Measurements from ENCODE around the gene PDLIM1. TPM values are rescaled to one million over a fixed set of nuclear protein-coding genes. Genes with fewer than 3 reads are reported as not detected.

The PDLIM1 gene
- total and polyA plus RNA-seq, 10 of the 15 experiments (the other 5 are each of a cell fraction or from before 2014, with no cell fraction given) = 95.7 to 714 (median 309) TPM

GRCh38 chr10:95254629-95255028 is 36.2 kb downstream of the PDLIM1 start:
- ChIA-PET SMC1A (ENCODE audit: uncharacterized antibody, unreplicated experiment) (interaction anchor here (0.7 to 4.7 kb wide), 9 partner anchors 8 to 121 kb away, joined by 3 to 19 read pairs (median 5); no protein-coding TSS in a partner anchor), RAD21 (ENCODE audit: unreplicated experiment) (interaction anchor here (1.0 to 2.2 kb wide), 3 partner anchors 9 to 109 kb away, joined by 3 to 6 read pairs (median 3); no protein-coding TSS in a partner anchor), POLR2A (interaction anchor here (0.5 to 0.6 kb wide), 2 partner anchors 17 to 25 kb away, joined by 3 to 4 read pairs; no protein-coding TSS in a partner anchor), CTCF (interaction anchor here (0.6 to 2.4 kb wide), 7 partner anchors 8 to 1552 kb away, joined by 3 to 11 read pairs (median 5); no protein-coding TSS in a partner anchor)
- Histone ChIP-seq H3K36me3 (ENCODE audit: control insufficient read depth in 2 of 2, insufficient read depth in 2 of 2, low read length in 1 of 2) (peaks cover 18 to 42% of the 10 kb centered on the region in 2 experiments), H3K79me2 (ENCODE audit: control insufficient read depth, insufficient read depth, low read length) (peaks cover 65% of the 10 kb centered on the region), H2AFZ (ENCODE audit: control insufficient read depth, low read depth, low read length) (no peak overlapping the region), H3K27ac (ENCODE audit: control insufficient read depth, insufficient read depth) (no peak overlapping the region), H3K9ac (ENCODE audit: control insufficient read depth, insufficient read depth, low read length) (no peak overlapping the region), H3K4me3 (no peak overlapping the region), H3K4me2 (ENCODE audit: control insufficient read depth, insufficient read depth) (no peak overlapping the region), H3K4me1 (ENCODE audit: control insufficient read depth, insufficient read depth, low read length) (no peaks in the 10 kb centered on the region; the same call in 1 of the 2 replicates), H4K20me1 (ENCODE audit: control insufficient read depth, insufficient read depth) (0 out of 2 replicates have a peak, but pooled peaks cover 5% of the 10 kb centered on the region), H3K9me3 (replicated peaks; ENCODE audit: control insufficient read depth, insufficient read depth, low read length) (no peaks in the 10 kb centered on the region; the same call in 1 of the 3 replicates), H3K27me3 (replicated peaks in 1 of 2; ENCODE audit: control insufficient read depth in 2 of 2, insufficient read depth in 2 of 2, low read length in 1 of 2) (no peaks in the 10 kb centered on the region)
- intact Hi-C loops (cut with micrococcal nuclease; ENCODE audit: unreplicated experiment) (no loop called here), in situ Hi-C loops (cut with MboI) (no loop called here)
- DNase-seq (ENCODE audit: low read depth, low spot score) (no peak), FAIRE-seq (no peak), ATAC-seq (peak; percentile 57)
- no TSS peak for BruUV-seq (replicated peaks)
- TF ChIP-seq RUNX3 (IDR thresholded peaks at IDR 0.05; ENCODE audit: low read length) (0 out of 2 replicates have a peak, but pooled peaks have one; percentile 26), MYB (IDR thresholded peaks at IDR 0.05; ENCODE audit: borderline replicate concordance, low read depth, low read length) (no peak)
- WGBS (ENCODE audit: insufficient coverage, insufficient replicate concordance, low lambda C conversion rate, missing lambda C conversion rate) = 36% methylated on average over 3 of the region's 3 CpGs

GRCh38 chr10:95253686-95254085 is 37.1 kb downstream of the PDLIM1 start:
- POLR2A ChIA-PET = no interaction called here
- TF ChIP-seq, protein P1, sequence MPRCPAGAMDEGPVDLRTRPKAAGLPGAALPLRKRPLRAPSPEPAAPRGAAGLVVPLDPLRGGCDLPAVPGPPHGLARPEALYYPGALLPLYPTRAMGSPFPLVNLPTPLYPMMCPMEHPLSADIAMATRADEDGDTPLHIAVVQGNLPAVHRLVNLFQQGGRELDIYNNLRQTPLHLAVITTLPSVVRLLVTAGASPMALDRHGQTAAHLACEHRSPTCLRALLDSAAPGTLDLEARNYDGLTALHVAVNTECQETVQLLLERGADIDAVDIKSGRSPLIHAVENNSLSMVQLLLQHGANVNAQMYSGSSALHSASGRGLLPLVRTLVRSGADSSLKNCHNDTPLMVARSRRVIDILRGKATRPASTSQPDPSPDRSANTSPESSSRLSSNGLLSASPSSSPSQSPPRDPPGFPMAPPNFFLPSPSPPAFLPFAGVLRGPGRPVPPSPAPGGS (IDR thresholded peaks at IDR 0.05; ENCODE audit: borderline replicate concordance, insufficient read depth, low read depth, low read length, poor library complexity, severe bottlenecking) = no peak
- TF ChIP-seq SKIL (IDR thresholded peaks at IDR 0.05; ENCODE audit: low read depth, poor library complexity, severe bottlenecking) (no peak), NFIC (IDR thresholded peaks at IDR 0.05; ENCODE audit: low read depth, low read length) (no peak), TBL1XR1 (IDR thresholded peaks at IDR 0.05; ENCODE audit: low read depth, low read length) (no peak), BCL11A (IDR thresholded peaks at IDR 0.05; ENCODE audit: low read depth, low read length) (no peak), IRF3 (IDR thresholded peaks at IDR 0.05) (no peak), RFX5 (IDR thresholded peaks at IDR 0.05; ENCODE audit: low read depth, low read length) (no peak), FOXK2 (IDR thresholded peaks at IDR 0.05) (no peak), PAX5 (IDR thresholded peaks at IDR 0.05; ENCODE audit: borderline replicate concordance, low read depth, low read length) (no peak), RAD51 (IDR thresholded peaks at IDR 0.05) (no peak)

More at GRCh38 chr10:95253686-95254085, 37.1 kb downstream of the PDLIM1 start:
- in situ Hi-C loops (cut with MboI) (no loop called here), intact Hi-C loops (cut with micrococcal nuclease; ENCODE audit: unreplicated experiment) (no loop called here)
- no peaks in the 10 kb centered on the region; the same call in 1 of the 3 replicates for H3K9me3 ChIP-seq (replicated peaks; ENCODE audit: control insufficient read depth, insufficient read depth, low read length)
- BruUV-seq (replicated peaks) = no TSS peak
- peaks cover 23 to 46% of the 10 kb centered on the region in 2 experiments for H3K36me3 ChIP-seq (ENCODE audit: control insufficient read depth in 2 of 2, insufficient read depth in 2 of 2, low read length in 1 of 2)
- ChIA-PET CTCF (interaction anchor here (1.2 to 1.8 kb wide), 3 partner anchors 11 to 109 kb away, joined by 4 to 11 read pairs (median 5); no protein-coding TSS in a partner anchor), RAD21 (ENCODE audit: unreplicated experiment) (interaction anchor here (2.2 kb wide), 1 partner anchor 8 kb away, joined by 6 read pairs; no protein-coding TSS in a partner anchor), SMC1A (ENCODE audit: uncharacterized antibody, unreplicated experiment) (interaction anchor here (1.0 to 4.7 kb wide), 8 partner anchors 7 to 110 kb away, joined by 3 to 19 read pairs (median 6); no protein-coding TSS in a partner anchor)
- ATAC-seq (no peak), FAIRE-seq (no peak), DNase-seq (ENCODE audit: low read depth, low spot score) (no peak)
- no peak overlapping the region for H3K4me2 ChIP-seq (ENCODE audit: control insufficient read depth, insufficient read depth)
- peaks cover 3% of the 10 kb centered on the region; the same call in 1 of the 2 replicates for H3K4me1 ChIP-seq (ENCODE audit: control insufficient read depth, insufficient read depth, low read length)
- H3K9ac ChIP-seq (ENCODE audit: control insufficient read depth, insufficient read depth, low read length) = no peak overlapping the region
- no peak overlapping the region for H3K27ac ChIP-seq (ENCODE audit: control insufficient read depth, insufficient read depth)
- WGBS (ENCODE audit: insufficient coverage, insufficient replicate concordance, low lambda C conversion rate, missing lambda C conversion rate) = 98% methylated on average over 2 of the region's 2 CpGs
- no peaks in the 10 kb centered on the region for H3K27me3 ChIP-seq (replicated peaks in 1 of 2; ENCODE audit: control insufficient read depth in 2 of 2, insufficient read depth in 2 of 2, low read length in 1 of 2)
- 0 out of 2 replicates have a peak, but pooled peaks cover 5% of the 10 kb centered on the region for H4K20me1 ChIP-seq (ENCODE audit: control insufficient read depth, insufficient read depth)
- no peak overlapping the region for H3K4me3 ChIP-seq
- peaks cover 65% of the 10 kb centered on the region for H3K79me2 ChIP-seq (ENCODE audit: control insufficient read depth, insufficient read depth, low read length)
- no peak overlapping the region for H2AFZ ChIP-seq (ENCODE audit: control insufficient read depth, low read depth, low read length)

Measured in GM12878 (cell line).